Measurements from ENCODE around the gene MAP4K4. TPM values are rescaled to one million over a fixed set of nuclear protein-coding genes. Genes with fewer than 3 reads are reported as not detected.
A peak's percentile ranks its signal among the peaks of the same experiment; 100 is the strongest.

Gene MAP4K4
- total RNA-seq, 2 experiments from 2014 or later: 129 to 142 TPM

DNA sequence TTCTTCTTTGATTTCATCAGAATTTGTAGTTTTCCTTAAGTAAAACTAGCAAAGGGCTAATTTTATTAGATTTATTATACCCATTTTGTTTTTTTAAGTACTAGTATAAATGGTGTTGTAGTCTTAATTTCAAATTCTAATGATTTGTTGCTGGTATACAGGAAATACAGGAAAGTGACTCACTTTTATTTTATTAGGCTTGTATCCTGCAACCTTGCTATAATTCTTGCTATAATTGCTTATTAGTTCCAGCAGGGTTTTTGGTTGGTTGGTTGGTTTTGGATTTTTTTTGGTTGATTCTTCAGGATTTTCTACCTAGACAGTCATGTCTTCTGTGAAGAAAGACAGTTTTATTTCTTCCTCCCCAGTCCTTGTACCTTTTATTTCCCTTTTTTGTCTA lies 183.6 kb downstream of the MAP4K4 start:
- no peak for DNase-seq
- Mint-ChIP-seq H3K36me3 (ENCODE audit: low read depth) (peaks cover 68% of the 10 kb centered on the region), H3K4me3 (no peak overlapping the region), H3K27me3 (no peaks in the 10 kb centered on the region), H3K4me1 (peaks cover 3% of the 10 kb centered on the region), H3K9me3 (no peaks in the 10 kb centered on the region), H3K27ac (no peak overlapping the region)
- CTCF ChIA-PET: no interaction called here
- POLR2A ChIA-PET: no interaction called here

DNA sequence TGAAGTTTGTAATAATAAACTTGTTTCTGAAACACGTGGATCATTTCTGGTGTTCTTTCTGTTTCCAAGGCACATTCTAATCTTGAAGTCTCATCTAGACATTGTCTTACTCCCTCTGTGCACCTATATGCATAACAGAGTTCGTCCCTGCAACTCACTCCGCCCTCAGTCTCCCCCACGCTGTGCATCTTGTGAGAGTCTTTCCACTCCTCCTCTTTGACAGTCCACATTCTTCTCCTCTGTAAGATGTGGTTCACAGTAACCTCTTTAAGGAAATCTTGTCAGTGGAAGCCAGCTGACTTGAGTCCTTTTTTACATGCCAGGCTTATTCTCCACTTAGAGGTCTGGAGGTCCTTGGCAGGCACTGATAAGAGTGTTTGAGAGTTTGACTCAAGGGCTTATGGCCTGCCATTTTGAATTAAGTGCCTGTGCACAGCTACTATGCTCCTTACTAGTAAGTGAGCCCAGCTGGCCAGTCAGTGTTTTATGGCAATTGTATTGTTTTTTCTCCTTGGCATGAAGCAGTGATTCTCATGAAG lies 185.3 kb downstream of the MAP4K4 start:
- no peaks in the 10 kb centered on the region for H3K9me3 Mint-ChIP-seq
- DNase-seq: no peak
- H3K27ac Mint-ChIP-seq: no peak overlapping the region
- H3K4me1 Mint-ChIP-seq: peaks cover 3% of the 10 kb centered on the region
- H3K4me3 Mint-ChIP-seq: no peak overlapping the region
- ChIA-PET CTCF (interaction anchor here (0.7 to 2.2 kb wide), 6 partner anchors 9 to 544 kb away, joined by 3 to 7 read pairs (median 3); no protein-coding TSS in a partner anchor), POLR2A (no interaction called here)
- H3K36me3 Mint-ChIP-seq (ENCODE audit: low read depth): peaks cover 70% of the 10 kb centered on the region
- no peaks in the 10 kb centered on the region for H3K27me3 Mint-ChIP-seq

DNA sequence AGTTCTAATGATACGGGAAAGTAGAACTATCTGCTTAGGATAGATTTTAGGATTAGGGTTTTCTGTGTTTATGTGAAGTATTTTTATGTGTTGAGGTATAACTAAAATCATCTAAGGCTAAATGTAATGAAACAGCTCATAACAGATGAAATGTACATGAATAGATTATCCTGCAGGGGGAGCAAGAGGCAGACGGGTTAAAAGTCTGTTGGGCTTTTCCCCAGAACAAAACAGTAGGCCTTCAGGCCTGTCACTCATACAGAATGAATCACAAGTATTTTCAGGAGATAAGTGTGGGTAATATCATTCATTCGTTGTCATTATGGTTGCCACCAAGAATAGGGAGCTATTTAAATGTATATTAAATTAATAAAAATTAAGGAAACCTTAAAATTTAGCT lies 186.4 kb downstream of the MAP4K4 start:
- no peaks in the 10 kb centered on the region for H3K27me3 Mint-ChIP-seq
- peak; percentile 47 for DNase-seq
- peaks cover 71% of the 10 kb centered on the region for H3K36me3 Mint-ChIP-seq (ENCODE audit: low read depth)

DNA sequence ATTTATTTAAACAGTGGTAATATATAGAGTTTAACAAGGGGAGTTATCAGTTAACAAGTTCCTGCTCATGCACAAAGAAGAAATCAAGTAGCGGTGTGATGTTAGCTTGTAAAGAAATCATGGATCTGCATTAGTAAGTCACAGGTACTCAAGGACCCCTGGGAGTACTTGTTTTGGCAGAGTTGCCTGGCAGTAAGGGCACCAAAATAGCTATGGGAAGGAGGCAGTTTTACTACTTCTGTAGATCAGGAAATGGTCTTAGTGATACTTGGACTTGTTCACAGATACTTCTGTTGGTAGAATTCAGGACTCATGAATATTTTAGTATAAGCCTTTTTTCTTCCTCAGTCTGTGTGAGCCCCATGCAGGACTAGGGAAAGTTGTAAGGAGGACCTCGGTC lies 186.9 kb downstream of the MAP4K4 start:
- POLR2A ChIA-PET: no interaction called here
- no peak for DNase-seq
- Mint-ChIP-seq H3K4me1 (peaks cover 2% of the 10 kb centered on the region), H3K9me3 (no peaks in the 10 kb centered on the region), H3K36me3 (ENCODE audit: low read depth) (peaks cover 74% of the 10 kb centered on the region), H3K27ac (no peak overlapping the region), H3K27me3 (no peaks in the 10 kb centered on the region), H3K4me3 (no peak overlapping the region)
- CTCF ChIA-PET: interaction anchor here (1.0 to 2.2 kb wide), 7 partner anchors 9 to 466 kb away, joined by 3 to 9 read pairs (median 4); no protein-coding TSS in a partner anchor

More for the DNA sequence above, 186.4 kb downstream of the MAP4K4 start:
- Mint-ChIP-seq H3K9me3 (no peaks in the 10 kb centered on the region), H3K4me1 (peaks cover 3% of the 10 kb centered on the region), H3K4me3 (no peak overlapping the region), H3K27ac (no peak overlapping the region)
- CTCF ChIA-PET: interaction anchor here (0.8 to 2.2 kb wide), 10 partner anchors 10 to 543 kb away, joined by 3 to 9 read pairs (median 4); no protein-coding TSS in a partner anchor
- POLR2A ChIA-PET: no interaction called here

DNA sequence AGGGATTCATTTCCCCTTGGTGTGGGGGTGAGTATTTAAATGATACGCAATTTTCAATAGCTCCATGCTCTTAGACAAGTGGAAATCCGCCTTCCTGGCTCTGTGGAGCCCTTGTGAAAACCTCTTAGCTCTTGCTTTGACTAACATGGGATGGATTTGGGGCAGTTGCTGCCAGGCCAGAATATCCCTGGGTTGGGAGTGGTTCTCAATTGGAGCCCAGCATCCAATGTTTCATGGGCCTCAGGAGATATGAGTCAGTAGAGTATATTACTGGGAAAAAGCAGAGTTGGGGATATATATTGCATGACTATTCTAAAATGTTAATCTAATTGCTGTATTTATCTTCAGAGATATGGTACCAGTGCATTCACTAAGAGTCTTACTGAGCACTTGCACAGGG lies 189.8 kb downstream of the MAP4K4 start:
- H3K36me3 Mint-ChIP-seq (ENCODE audit: low read depth): peaks cover 77% of the 10 kb centered on the region
- ChIA-PET POLR2A (no interaction called here), CTCF (interaction anchor here (0.7 to 1.1 kb wide), 2 partner anchors 31 to 354 kb away, joined by 3 read pairs; no protein-coding TSS in a partner anchor)
- no peak overlapping the region for H3K4me3 Mint-ChIP-seq
- no peak for DNase-seq
- H3K4me1 Mint-ChIP-seq: peaks cover 1% of the 10 kb centered on the region
- H3K27ac Mint-ChIP-seq: no peak overlapping the region
- H3K9me3 Mint-ChIP-seq: no peaks in the 10 kb centered on the region
- H3K27me3 Mint-ChIP-seq: no peaks in the 10 kb centered on the region

DNA sequence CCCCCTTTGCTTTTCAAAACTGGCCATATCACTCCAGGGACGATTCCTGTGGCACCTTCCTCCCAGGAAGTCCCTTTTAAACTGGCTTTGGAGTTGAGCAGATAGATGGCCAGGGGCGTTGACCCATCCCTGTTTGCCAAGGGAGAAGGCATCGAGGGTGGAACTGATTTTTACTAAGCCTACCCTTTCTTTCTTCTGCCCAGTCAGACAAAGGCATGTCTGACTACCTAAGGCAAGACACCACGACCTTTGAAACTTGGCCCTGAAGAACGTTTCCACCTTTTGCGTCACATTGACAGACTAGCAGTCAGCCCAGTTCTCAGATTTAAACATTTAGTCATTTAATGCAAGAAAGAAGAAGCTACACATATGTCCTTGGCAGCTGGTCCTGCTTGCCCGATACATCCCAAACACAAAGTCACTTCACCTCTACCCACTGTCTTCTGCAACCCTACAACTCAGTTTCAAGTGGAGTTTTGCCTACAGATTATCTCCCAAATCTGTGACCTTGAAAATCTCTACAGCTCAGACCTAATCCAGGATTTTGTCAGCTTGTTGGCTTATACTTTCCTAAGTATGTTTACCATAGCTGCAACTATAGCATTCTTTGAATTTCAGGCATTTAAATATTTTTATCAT lies 192.1 kb downstream of the MAP4K4 start:
- H3K27ac Mint-ChIP-seq: no peak overlapping the region
- no peak overlapping the region for H3K4me3 Mint-ChIP-seq
- no peaks in the 10 kb centered on the region for H3K4me1 Mint-ChIP-seq
- H3K9me3 Mint-ChIP-seq: no peaks in the 10 kb centered on the region
- ChIA-PET POLR2A (no interaction called here), CTCF (no interaction called here)
- peaks cover 77% of the 10 kb centered on the region for H3K36me3 Mint-ChIP-seq (ENCODE audit: low read depth)
- no peak for DNase-seq
- no peaks in the 10 kb centered on the region for H3K27me3 Mint-ChIP-seq

DNA sequence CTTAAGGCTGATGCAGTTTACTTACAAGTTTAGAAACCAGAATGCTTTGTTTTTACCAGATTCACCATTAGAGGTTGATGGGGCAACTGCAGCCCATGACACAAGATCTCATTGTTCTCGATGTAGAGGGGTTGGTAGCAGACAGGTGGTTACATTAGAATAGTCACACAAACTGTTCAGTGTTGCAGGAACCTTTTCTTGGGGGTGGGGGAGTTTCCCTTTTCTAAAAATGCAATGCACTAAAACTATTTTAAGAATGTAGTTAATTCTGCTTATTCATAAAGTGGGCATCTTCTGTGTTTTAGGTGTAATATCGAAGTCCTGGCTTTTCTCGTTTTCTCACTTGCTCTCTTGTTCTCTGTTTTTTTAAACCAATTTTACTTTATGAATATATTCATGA lies 194.9 kb downstream of the MAP4K4 start:
- peaks cover 81% of the 10 kb centered on the region for H3K36me3 Mint-ChIP-seq (ENCODE audit: low read depth)
- CTCF ChIA-PET: no interaction called here

DNA sequence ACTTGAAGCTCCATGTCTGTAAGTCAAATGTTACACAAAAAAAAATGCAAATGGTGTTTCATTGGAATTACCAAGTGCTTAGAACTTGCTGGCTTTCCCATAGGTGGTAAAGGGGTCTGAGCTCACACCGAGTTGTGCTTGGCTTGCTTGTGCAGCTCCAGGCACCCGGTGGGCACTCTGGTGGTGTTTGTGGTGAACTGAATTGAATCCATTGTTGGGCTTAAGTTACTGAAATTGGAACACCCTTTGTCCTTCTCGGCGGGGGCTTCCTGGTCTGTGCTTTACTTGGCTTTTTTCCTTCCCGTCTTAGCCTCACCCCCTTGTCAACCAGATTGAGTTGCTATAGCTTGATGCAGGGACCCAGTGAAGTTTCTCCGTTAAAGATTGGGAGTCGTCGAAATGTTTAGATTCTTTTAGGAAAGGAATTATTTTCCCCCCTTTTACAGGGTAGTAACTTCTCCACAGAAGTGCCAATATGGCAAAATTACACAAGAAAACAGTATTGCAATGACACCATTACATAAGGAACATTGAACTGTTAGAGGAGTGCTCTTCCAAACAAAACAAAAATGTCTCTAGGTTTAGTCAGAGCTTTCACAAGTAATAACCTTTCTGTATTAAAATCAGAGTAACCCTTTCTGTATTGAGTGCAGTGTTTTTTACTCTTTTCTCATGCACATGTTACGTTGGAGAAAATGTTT lies 196.3 kb downstream of the MAP4K4 start:
- Mint-ChIP-seq H3K27ac (no peak overlapping the region), H3K9me3 (peaks cover under 1% of the 10 kb centered on the region), H3K36me3 (ENCODE audit: low read depth) (peaks cover 84% of the 10 kb centered on the region), H3K27me3 (no peaks in the 10 kb centered on the region), H3K4me3 (no peak overlapping the region), H3K4me1 (no peaks in the 10 kb centered on the region)
- no peak for DNase-seq
- ChIA-PET POLR2A (no interaction called here), CTCF (interaction anchor here (0.5 to 1.3 kb wide), 4 partner anchors 10 to 504 kb away, joined by 3 to 4 read pairs (median 3); no protein-coding TSS in a partner anchor)

More for the DNA sequence above, 194.9 kb downstream of the MAP4K4 start:
- Mint-ChIP-seq H3K27ac (no peak overlapping the region), H3K4me1 (no peaks in the 10 kb centered on the region), H3K27me3 (no peaks in the 10 kb centered on the region), H3K4me3 (no peak overlapping the region), H3K9me3 (no peaks in the 10 kb centered on the region)
- no peak for DNase-seq
- POLR2A ChIA-PET: no interaction called here

DNA sequence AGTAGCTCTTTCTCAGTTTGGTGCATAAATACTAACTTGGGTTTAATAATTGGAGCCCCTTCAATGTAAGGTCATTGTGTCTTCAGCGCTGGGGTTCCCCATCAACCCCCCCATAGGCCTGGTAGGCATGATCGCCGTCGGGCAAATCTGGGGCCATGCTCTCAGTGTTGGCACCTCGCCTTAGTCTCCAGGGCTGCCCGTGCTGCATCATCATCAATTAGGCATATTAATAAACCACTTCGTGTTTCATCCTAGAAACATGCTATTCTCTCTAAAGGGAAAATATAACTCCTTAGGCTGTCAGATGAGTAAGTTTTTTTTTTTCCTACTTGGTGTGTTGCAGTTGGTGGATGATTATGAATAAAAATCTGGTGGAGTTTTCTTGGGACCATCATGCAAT lies 197.5 kb downstream of the MAP4K4 start:
- H3K27me3 Mint-ChIP-seq: no peaks in the 10 kb centered on the region
- H3K9me3 Mint-ChIP-seq: peaks cover 7% of the 10 kb centered on the region
- no peak overlapping the region for H3K4me3 Mint-ChIP-seq
- POLR2A ChIA-PET: no interaction called here
- no peak for DNase-seq
- H3K27ac Mint-ChIP-seq: no peak overlapping the region
- CTCF ChIA-PET: interaction anchor here (1.0 kb wide), 2 partner anchors 13 to 16 kb away, joined by 3 read pairs; no protein-coding TSS in a partner anchor
- peaks cover 74% of the 10 kb centered on the region for H3K36me3 Mint-ChIP-seq (ENCODE audit: low read depth)
- peaks cover 5% of the 10 kb centered on the region for H3K4me1 Mint-ChIP-seq

DNA sequence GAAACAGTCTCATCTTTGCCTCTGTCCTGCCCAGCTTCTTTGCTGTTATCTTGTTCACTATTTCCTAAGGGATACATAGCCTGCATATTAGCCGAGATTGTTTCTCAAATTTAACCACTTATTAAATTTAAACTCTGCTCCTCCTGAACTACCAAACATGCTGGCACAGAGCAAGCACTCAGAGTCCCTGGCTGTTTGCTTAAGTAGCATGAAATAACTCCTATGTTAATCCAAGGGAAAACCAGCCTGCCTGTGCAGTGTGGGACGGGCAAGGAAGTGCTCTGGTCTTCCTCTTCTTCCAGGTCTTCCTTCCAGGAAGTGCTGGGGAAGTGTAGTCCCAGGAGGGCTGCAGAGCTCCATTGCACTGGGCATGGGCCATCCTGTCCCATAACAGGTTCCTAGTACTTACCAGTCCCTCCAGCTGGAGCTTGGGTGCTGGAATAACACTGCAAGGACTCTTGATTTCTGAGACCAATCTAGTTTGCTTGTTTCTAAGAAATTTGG lies 198.4 kb downstream of the MAP4K4 start:
- Mint-ChIP-seq H3K4me3 (no peak overlapping the region), H3K27me3 (no peaks in the 10 kb centered on the region), H3K9me3 (peaks cover 13% of the 10 kb centered on the region), H3K4me1 (peaks cover 11% of the 10 kb centered on the region), H3K27ac (no peak overlapping the region), H3K36me3 (ENCODE audit: low read depth) (peaks cover 69% of the 10 kb centered on the region)
- ChIA-PET CTCF (no interaction called here), POLR2A (interaction anchor here (0.6 kb wide), 1 partner anchor 484 kb away, joined by 4 read pairs; no protein-coding TSS in a partner anchor)
- DNase-seq: no peak

DNA sequence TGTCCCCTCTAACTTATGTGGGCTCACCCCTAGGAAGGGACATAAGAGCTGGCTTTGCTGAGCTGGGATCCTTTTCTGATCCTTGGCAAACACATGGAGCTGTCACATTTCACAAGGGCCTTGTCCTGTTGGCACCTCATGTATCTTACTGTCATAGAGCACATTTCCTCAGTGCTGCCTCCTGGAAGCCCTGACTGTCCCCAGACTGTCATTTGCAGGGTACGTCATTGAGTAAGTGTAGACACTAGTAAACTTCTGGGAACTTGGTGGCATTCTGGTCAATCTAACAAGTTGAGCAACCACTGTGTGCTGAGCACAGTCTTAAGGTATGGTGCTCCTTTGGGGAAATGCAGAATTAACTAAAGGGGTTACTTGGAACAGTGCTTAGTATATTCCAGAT lies 199.8 kb downstream of the MAP4K4 start:
- DNase-seq: no peak
- Mint-ChIP-seq H3K27me3 (no peaks in the 10 kb centered on the region), H3K9me3 (peaks cover 21% of the 10 kb centered on the region), H3K4me3 (no peak overlapping the region), H3K36me3 (ENCODE audit: low read depth) (peaks cover 58% of the 10 kb centered on the region), H3K27ac (no peak overlapping the region), H3K4me1 (peaks cover 11% of the 10 kb centered on the region)
- CTCF ChIA-PET: interaction anchor here (1.0 to 2.5 kb wide), 2 partner anchors 13 to 595 kb away, joined by 3 to 9 read pairs; no protein-coding TSS in a partner anchor
- POLR2A ChIA-PET: no interaction called here

DNA sequence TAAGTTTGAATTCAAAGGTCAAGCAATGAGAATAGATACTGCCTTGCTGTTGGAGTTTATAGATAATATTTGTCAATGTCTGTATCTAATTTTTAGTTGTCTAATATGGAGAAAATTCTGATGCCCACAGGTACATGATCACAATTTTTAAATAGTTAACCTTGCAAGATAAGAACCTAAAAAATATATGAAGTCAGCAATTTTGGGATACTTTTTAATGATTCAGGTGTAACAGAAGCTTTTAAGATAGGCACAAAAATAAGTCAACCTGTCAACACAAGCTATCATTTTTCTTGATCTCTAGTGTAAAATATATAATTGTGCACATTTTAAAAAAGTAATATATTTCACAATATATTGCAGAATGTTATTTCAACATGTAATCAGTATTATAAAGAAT lies 201.8 kb downstream of the MAP4K4 start:
- Mint-ChIP-seq H3K4me3 (no peak overlapping the region), H3K36me3 (ENCODE audit: low read depth) (peaks cover 40% of the 10 kb centered on the region), H3K4me1 (peaks cover 11% of the 10 kb centered on the region), H3K9me3 (peaks cover 26% of the 10 kb centered on the region), H3K27ac (no peak overlapping the region), H3K27me3 (no peaks in the 10 kb centered on the region)
- no peak for DNase-seq
- CTCF ChIA-PET: no interaction called here
- POLR2A ChIA-PET: no interaction called here

DNA sequence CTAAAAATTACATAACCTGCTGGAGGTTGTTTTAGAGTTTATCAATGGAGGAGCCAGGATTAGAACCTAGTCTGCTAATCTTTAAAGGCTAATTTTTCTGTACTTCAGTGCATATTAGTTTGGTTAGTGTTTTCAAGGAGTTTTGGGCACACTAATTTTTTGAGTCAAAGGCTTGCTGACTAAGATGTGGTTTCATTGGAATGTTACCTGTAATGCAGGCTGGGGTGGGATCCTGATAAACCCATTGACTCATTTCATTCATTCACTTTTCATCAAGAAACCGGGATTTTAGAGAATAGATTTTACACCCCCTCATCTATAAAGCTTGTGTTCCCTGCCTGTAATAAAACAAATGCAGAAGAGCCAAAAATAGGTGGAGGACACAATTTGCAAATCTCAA lies 202.4 kb downstream of the MAP4K4 start:
- ChIA-PET POLR2A (no interaction called here), CTCF (no interaction called here)
- DNase-seq: no peak
- H3K9me3 Mint-ChIP-seq: peaks cover 29% of the 10 kb centered on the region
- H3K27ac Mint-ChIP-seq: no peak overlapping the region
- peaks cover 36% of the 10 kb centered on the region for H3K36me3 Mint-ChIP-seq (ENCODE audit: low read depth)
- no peaks in the 10 kb centered on the region for H3K27me3 Mint-ChIP-seq
- H3K4me1 Mint-ChIP-seq: peaks cover 11% of the 10 kb centered on the region
- H3K4me3 Mint-ChIP-seq: no peak overlapping the region

All from activated CD4-positive, alpha-beta T cell treated with anti-CD3 and anti-CD28 coated beads, Interleukin-2, amount 10 ng/mL, durations not matched to agents 7 days and 5 days (primary cell).